OCI-LY3 (cell line): ENCODE measurements around the gene CRYBA2.

Experiments
- H2AFZ ChIP-seq: fragments of 200-600, 300-600 bp; shearing (Covaris generic); 2 replicates; pipeline ENCODE4 v1.6.0; 2014; ENCODE audit warnings: antibody characterized with exemption, low read depth, low read length
- H3K27ac ChIP-seq: fragments of 200-600, 300-600 bp; sonication (generic); 2 replicates; pipeline ENCODE4 v1.5.1; 2014; ENCODE audit warnings: mild to moderate bottlenecking, low read length, moderate library complexity, mixed read lengths
- H3K27me3 ChIP-seq: fragments of 200-600, 300-600 bp; sonication (generic); 2 replicates; pipeline ENCODE4 v1.6.1; 2014; ENCODE audit warnings: low read depth, low read length, mixed read lengths
- H3K36me3 ChIP-seq: fragments of 200-600, 300-600 bp; sonication (generic); replicated peaks from 2 replicates; pipeline ENCODE3; 2014; ENCODE audit warnings: low read depth, low read length, mixed read lengths
- H3K4me1 ChIP-seq: fragments of 300-600, 200-600 bp; sonication (generic); 2 replicates; pipeline ENCODE4 v1.6.1; 2014; ENCODE audit warnings: low read length, mixed read lengths
- H3K4me2 ChIP-seq: fragments of 200-600, 300-600 bp; sonication (generic); 2 replicates; pipeline ENCODE4 v1.6.1; 2014; ENCODE audit warnings: low read length, mixed read lengths
- H3K4me3 ChIP-seq: fragments of 300-600, 200-600 bp; sonication (generic); 2 replicates; pipeline ENCODE4 v1.5.1; 2014; ENCODE audit warnings: antibody characterized with exemption, mild to moderate bottlenecking, low read length, moderate library complexity
- H3K79me2 ChIP-seq: fragments of 300-600, 200-600 bp; shearing (Covaris generic); 2 replicates; pipeline ENCODE4 v1.6.1; 2014; ENCODE audit warnings: mild to moderate bottlenecking, low read length, mixed read lengths
- H3K9ac ChIP-seq: fragments of 300-600, 200-600 bp; shearing (Covaris generic); 2 replicates; pipeline ENCODE4 v1.6.0; 2014; ENCODE audit warnings: mild to moderate bottlenecking, low read length, moderate library complexity
- H3K9me3 ChIP-seq: fragments of 200-600, 300-600 bp; shearing (Covaris generic); 2 replicates; pipeline ENCODE4 v1.6.1; 2014; ENCODE audit warnings: low read length, mixed read lengths; ENCODE audit not compliant: insufficient read depth
- H4K20me1 ChIP-seq: fragments of 200-600, 300-600 bp; sonication (generic); 2 replicates; pipeline ENCODE4 v1.6.1; 2016; ENCODE audit warnings: low read length, mixed read lengths; ENCODE audit not compliant: insufficient read depth
- CTCF ChIP-seq: fragments of 200-600, 300-600 bp; sonication (generic); IDR thresholded peaks from 2 replicates; pipeline ENCODE4 v1.5.1; 2014; ENCODE audit warnings: antibody characterized with exemption, low read length, low read depth
- EZH2phosphoT487 ChIP-seq: fragments of 200-600 bp; shearing (Covaris generic); IDR thresholded peaks from 2 replicates; pipeline ENCODE4 v1.6.1; 2018; ENCODE audit warnings: antibody characterized with exemption, mixed run types, low read depth

CRYBA2 gene

GRCh38 chr2:219018726-219019125 is 25.5 kb upstream of the CRYBA2 start:
- Histone ChIP-seq H3K9me3 (no peaks in the 10 kb centered on the region), H3K27me3 (no peaks in the 10 kb centered on the region), H2AFZ (no peak overlapping the region), H3K4me3 (no peak overlapping the region), H3K4me1 (no peaks in the 10 kb centered on the region), H4K20me1 (no peaks in the 10 kb centered on the region), H3K36me3 (no peaks in the 10 kb centered on the region), H3K9ac (no peak overlapping the region), H3K4me2 (no peak overlapping the region), H3K27ac (no peak overlapping the region), H3K79me2 (no peaks in the 10 kb centered on the region)
- TF ChIP-seq CTCF (no peak), EZH2phosphoT487 (no peak)

GRCh38 chr2:219018286-219018685 is 25.1 kb upstream of the CRYBA2 start:
- TF ChIP-seq CTCF (no peak), EZH2phosphoT487 (no peak)
- H3K27me3 ChIP-seq, result no peaks in the 10 kb centered on the region
- no peaks in the 10 kb centered on the region for H4K20me1 ChIP-seq
- no peak overlapping the region for H3K27ac ChIP-seq
- no peaks in the 10 kb centered on the region for H3K4me1 ChIP-seq
- H3K79me2 ChIP-seq, result no peaks in the 10 kb centered on the region
- no peak overlapping the region for H3K9ac ChIP-seq
- H3K4me3 ChIP-seq, result no peak overlapping the region
- H2AFZ ChIP-seq, result no peak overlapping the region
- no peaks in the 10 kb centered on the region for H3K9me3 ChIP-seq
- no peak overlapping the region for H3K4me2 ChIP-seq
- no peaks in the 10 kb centered on the region for H3K36me3 ChIP-seq

GRCh38 chr2:219017201-219017931 is 24.1 kb upstream of the CRYBA2 start:
- Histone ChIP-seq H2AFZ (no peak overlapping the region), H3K79me2 (no peaks in the 10 kb centered on the region), H3K27ac (no peak overlapping the region), H3K9ac (no peak overlapping the region), H3K27me3 (no peaks in the 10 kb centered on the region), H3K9me3 (no peaks in the 10 kb centered on the region), H3K36me3 (no peaks in the 10 kb centered on the region), H3K4me2 (no peak overlapping the region), H4K20me1 (no peaks in the 10 kb centered on the region), H3K4me3 (no peak overlapping the region), H3K4me1 (no peaks in the 10 kb centered on the region)
- TF ChIP-seq CTCF (no peak), EZH2phosphoT487 (no peak)

- TF ChIP-seq CTCF, result no peak
- no peak for TF ChIP-seq EZH2phosphoT487
- Histone ChIP-seq H3K4me1 (no peaks in the 10 kb centered on the region), H3K27ac (no peak overlapping the region), H3K4me3 (no peak overlapping the region), H2AFZ (no peak overlapping the region), H3K9ac (no peak overlapping the region), H3K4me2 (no peak overlapping the region), H3K36me3 (no peaks in the 10 kb centered on the region), H3K79me2 (no peaks in the 10 kb centered on the region), H4K20me1 (no peaks in the 10 kb centered on the region), H3K9me3 (no peaks in the 10 kb centered on the region), H3K27me3 (no peaks in the 10 kb centered on the region)
These were observed 23.5 kb upstream of the CRYBA2 start for GRCh38 chr2:219016721-219017120.
